CD14-positive monocyte (primary cell): Measurements from ENCODE around the gene TEF. TPM values are rescaled to one million over a fixed set of nuclear protein-coding genes. Genes with fewer than 3 reads are reported as not detected.

Experiments
- DNase-seq, 3 donors: peaks; one replicate each; pipeline ENCODE4 v3.0.0-alpha.2; 2011 to 2022
- H2AFZ ChIP-seq: 2 replicates; pipeline ENCODE4 v1.6.0; 2012; ENCODE audit warnings: mild to moderate bottlenecking, low read depth, low read length, inconsistent platforms; ENCODE audit not compliant: insufficient read depth, poor library complexity, severe bottlenecking
- H3K27ac ChIP-seq, 2 donors: 1 replicate in 1 of 2; 2 replicates in 1 of 2; pipeline ENCODE4 v1.5.1; 2012 to 2013; ENCODE audit warnings: low read length in 2 of 2, control low read depth in 1 of 2, inconsistent platforms in 1 of 2, low read depth in 1 of 2, mild to moderate bottlenecking in 1 of 2
- H3K27me3 ChIP-seq, 2 donors: one replicate each; pipeline versions ENCODE4 v1.6.0 to v1.6.1; 2011 to 2013; ENCODE audit warnings: low read length in 2 of 2; ENCODE audit not compliant: control insufficient read depth in 2 of 2, insufficient read depth in 2 of 2
- H3K36me3 ChIP-seq, 2 donors: replicated peaks in 1 of 2; 1 replicate in 1 of 2; 2 replicates in 1 of 2; pipeline versions ENCODE4 v1.5.1 to v1.6.1; 2012 to 2013; ENCODE audit warnings: low read length in 2 of 2, control low read depth in 1 of 2, inconsistent platforms in 1 of 2, mild to moderate bottlenecking in 1 of 2; ENCODE audit not compliant: insufficient read depth in 2 of 2, control insufficient read depth in 1 of 2
- H3K4me1 ChIP-seq, 2 donors: 1 replicate in 1 of 2; 2 replicates in 1 of 2; pipeline versions ENCODE4 v1.5.1 to v1.6.1; 2012 to 2013; ENCODE audit warnings: low read length in 2 of 2, control low read depth in 1 of 2, inconsistent platforms in 1 of 2, mild to moderate bottlenecking in 1 of 2, moderate library complexity in 1 of 2; ENCODE audit not compliant: insufficient read depth in 2 of 2, control insufficient read depth in 1 of 2
- H3K4me2 ChIP-seq: replicated peaks from 2 replicates; pipeline ENCODE3; 2012; ENCODE audit warnings: low read length, moderate library complexity, mild to moderate bottlenecking; ENCODE audit not compliant: poor library complexity, severe bottlenecking; ENCODE audit errors: extremely low read depth
- H3K4me3 ChIP-seq, 3 experiments: fragments of 200-600 bp in 1 of 3; sonication (generic) in 1 of 3; replicated peaks in 1 of 3; 1 replicate in 2 of 3; 2 replicates in 1 of 3; pipeline ENCODE4 v1.5.1; 2011 to 2013; ENCODE audit warnings: low read length in 3 of 3, mild to moderate bottlenecking in 3 of 3, control low read depth in 2 of 3, low read depth in 2 of 3, inconsistent platforms in 1 of 3, moderate library complexity in 1 of 3
- H3K79me2 ChIP-seq: 2 replicates; pipeline ENCODE4 v1.6.0; 2012; ENCODE audit warnings: mild to moderate bottlenecking, control low read depth, inconsistent platforms, low read length, moderate library complexity; ENCODE audit not compliant: insufficient read depth
- H3K9ac ChIP-seq: 2 replicates; pipeline ENCODE4 v1.6.0; 2017; ENCODE audit warnings: low read length, mild to moderate bottlenecking; ENCODE audit not compliant: insufficient read depth, poor library complexity, severe bottlenecking
- H3K9me3 ChIP-seq, 2 donors: replicated peaks in 1 of 2; 1 replicate in 1 of 2; 2 replicates in 1 of 2; pipeline versions ENCODE4 v1.5.1 to v1.6.1; 2012 to 2013; ENCODE audit warnings: low read length in 2 of 2, control low read depth in 1 of 2; ENCODE audit not compliant: control insufficient read depth in 1 of 2, insufficient read depth in 1 of 2
- H4K20me1 ChIP-seq: 2 replicates; pipeline ENCODE4 v1.6.0; 2012; ENCODE audit warnings: mild to moderate bottlenecking, low read length, control low read depth, moderate library complexity; ENCODE audit not compliant: insufficient read depth
- H3K27ac Mint-ChIP-seq, 7 donors: one replicate each; pipeline ENCODE4 v1.8.0; 2020; ENCODE audit warnings: mild to moderate bottlenecking in 7 of 7, mixed read lengths in 7 of 7, moderate library complexity in 6 of 7, inconsistent platforms in 2 of 7
- H3K27me3 Mint-ChIP-seq, 3 donors: one replicate each; pipeline ENCODE4 v1.8.0; 2021 to 2022; ENCODE audit warnings: low read depth in 3 of 3, mild to moderate bottlenecking in 3 of 3, mixed read lengths in 3 of 3, moderate library complexity in 3 of 3, inconsistent platforms in 1 of 3
- H3K36me3 Mint-ChIP-seq, 2 donors: one replicate each; pipeline ENCODE4 v1.8.0; 2020; ENCODE audit warnings: mixed read lengths in 2 of 2, inconsistent platforms in 1 of 2, mild to moderate bottlenecking in 1 of 2
- H3K4me1 Mint-ChIP-seq: one replicate; pipeline ENCODE4 v1.8.0; 2020; ENCODE audit warnings: mild to moderate bottlenecking, mixed read lengths
- H3K4me3 Mint-ChIP-seq, 2 donors: one replicate each; pipeline ENCODE4 v1.8.0; 2020; ENCODE audit warnings: mild to moderate bottlenecking in 2 of 2, mixed read lengths in 2 of 2, moderate library complexity in 1 of 2
- H3K9me3 Mint-ChIP-seq, 7 donors: one replicate each; pipeline ENCODE4 v1.8.0; 2020 to 2022; ENCODE audit warnings: mixed read lengths in 7 of 7, mild to moderate bottlenecking in 6 of 7, moderate library complexity in 6 of 7, inconsistent platforms in 2 of 7
- CTCF ChIP-seq: fragments of 200-600 bp; IDR thresholded peaks from one replicate; pipeline ENCODE4 v1.8.0; 2022; ENCODE audit warnings: antibody characterized with exemption, mild to moderate bottlenecking
- WGBS: methylation state at CpG from one replicate; pipeline ENCODE4 v1.1.5; 2013; ENCODE audit warnings: missing lambda C conversion rate; ENCODE audit not compliant: insufficient coverage; 5-methylcytosine and 5-hydroxymethylcytosine counted together
- intact Hi-C, 2 donors: fragments of 100-400 bp; cut with micrococcal nuclease; formaldehyde crosslinking; loops; one replicate each; pipeline versions ENCODE4 v1.15.0 to v1.15.1; 2023
- polyA plus RNA-seq, 3 donors: library from polyadenylated mRNA; depleted of rRNA in 1 of 3; unstranded in 2 of 3; stranded (reverse) in 1 of 3; fragments of 300-500 nt in 2 of 3; fragments of >200 nt in 1 of 3; fragmentation: Illumina TruSeq in 2 of 3; gene quantifications; 1 replicate in 2 of 3; 2 replicates in 1 of 3; pipeline ENCODE4 v1.2.3, GENCODE V29; 2012 to 2021

The TEF gene
- polyA plus RNA-seq, 3 donors, result 0.71 to 1.7 (median 1.1) TPM

- no peak overlapping the region for H3K27ac Mint-ChIP-seq
These were observed 38.0 kb upstream of the TEF start for GRCh38 chr22:41343717-41344116.

GRCh38 chr22:41344189-41344788 lies 37.5 kb upstream of the TEF start:
- no peak overlapping the region for H2AFZ ChIP-seq
- H3K4me2 ChIP-seq, result no peak overlapping the region
- no peaks in the 10 kb centered on the region for H3K9me3 ChIP-seq
- H3K4me3 ChIP-seq, result no peak overlapping the region
- H4K20me1 ChIP-seq, result no peaks in the 10 kb centered on the region
- no peak overlapping the region for H3K27ac ChIP-seq
- 97% methylated on average over 9 of the region's 11 CpGs for WGBS
- no peak for TF ChIP-seq CTCF
- H3K4me1 Mint-ChIP-seq, result no peaks in the 10 kb centered on the region
- peaks cover 0 to 2% (median 2%) of the 10 kb centered on the region in 3 donors for H3K27me3 Mint-ChIP-seq
- intact Hi-C loops, result no loop called here
- H3K4me3 Mint-ChIP-seq, result no peak overlapping the region
- H3K27ac Mint-ChIP-seq, result peak overlapping the region in 5 of 7 donors; percentile 1 to 57 (median 33)
- H3K27me3 ChIP-seq, result no peaks in the 10 kb centered on the region
- peaks cover 67 to 97% of the 10 kb centered on the region in 2 donors for H3K36me3 Mint-ChIP-seq
- H3K4me1 ChIP-seq, result no peaks in the 10 kb centered on the region
- no peak overlapping the region for H3K9ac ChIP-seq
- no peaks in the 10 kb centered on the region for H3K79me2 ChIP-seq
- peaks cover 86 to 93% of the 10 kb centered on the region in 2 donors for H3K36me3 ChIP-seq
- DNase-seq, result no peak
- H3K9me3 Mint-ChIP-seq, result peaks cover 0 to 1% (median 0%) of the 10 kb centered on the region in 7 donors

More at GRCh38 chr22:41343717-41344116, 38.0 kb upstream of the TEF start:
- H3K27me3 Mint-ChIP-seq, result peaks cover 0 to 2% (median 2%) of the 10 kb centered on the region in 3 donors
- Histone ChIP-seq H2AFZ (no peak overlapping the region), H3K9ac (no peak overlapping the region), H3K4me2 (no peak overlapping the region), H3K27me3 (no peaks in the 10 kb centered on the region), H3K79me2 (no peaks in the 10 kb centered on the region), H3K27ac (no peak overlapping the region), H3K4me3 (no peak overlapping the region), H4K20me1 (no peaks in the 10 kb centered on the region), H3K9me3 (no peaks in the 10 kb centered on the region), H3K36me3 (peaks cover 86 to 93% of the 10 kb centered on the region in 2 donors), H3K4me1 (no peaks in the 10 kb centered on the region)
- no peaks in the 10 kb centered on the region for H3K4me1 Mint-ChIP-seq
- intact Hi-C loops, result no loop called here
- no peak for TF ChIP-seq CTCF
- no peak for DNase-seq
- 97% methylated on average over 9 of the region's 9 CpGs for WGBS
- peaks cover 66 to 97% of the 10 kb centered on the region in 2 donors for H3K36me3 Mint-ChIP-seq
- H3K4me3 Mint-ChIP-seq, result no peak overlapping the region
- peaks cover 0 to 1% (median 0%) of the 10 kb centered on the region in 7 donors for H3K9me3 Mint-ChIP-seq
